Testis (tissue), 2 donors: ENCODE data around the gene ZNF423.

ENCODE experiments used
- POLR2A ChIP-seq: fragments of 450-650 bp; IDR thresholded peaks from one replicate; pipeline ENCODE4 v1.6.1; 2017; ENCODE audit warnings: antibody characterized with exemption, mild to moderate bottlenecking, moderate library complexity
- TF ChIP-seq, protein P1 (sequence below), 3 experiments: fragments of 450-650 bp in 2 of 3; fragments of 200-600 bp in 1 of 3; sonication (generic) in 1 of 3; IDR thresholded peaks; one replicate each; pipeline ENCODE4 v1.5.1; 2016 to 2019; ENCODE audit warnings: antibody characterized with exemption in 3 of 3, mild to moderate bottlenecking in 2 of 3, moderate library complexity in 1 of 3

DNA sequence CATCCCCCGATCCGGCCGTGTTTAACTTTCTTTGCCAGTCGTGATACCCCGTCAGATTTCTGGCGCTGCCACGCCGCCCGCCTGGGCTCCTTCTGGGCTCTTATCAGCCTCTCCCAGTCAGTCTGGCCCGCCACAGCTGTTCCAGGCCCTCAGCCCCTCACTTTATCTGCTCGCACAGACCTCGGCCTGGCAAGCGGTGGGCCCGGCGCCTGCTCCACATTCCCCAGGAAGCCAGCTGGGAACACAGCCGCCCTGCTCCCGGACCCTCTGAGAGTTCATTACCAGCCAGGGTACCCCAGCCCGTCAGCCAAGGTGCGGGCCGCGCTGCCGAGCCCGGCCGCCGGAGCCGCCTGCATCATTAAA, 157.5 kb downstream of the ZNF423 start:
- TF ChIP-seq, protein P1, sequence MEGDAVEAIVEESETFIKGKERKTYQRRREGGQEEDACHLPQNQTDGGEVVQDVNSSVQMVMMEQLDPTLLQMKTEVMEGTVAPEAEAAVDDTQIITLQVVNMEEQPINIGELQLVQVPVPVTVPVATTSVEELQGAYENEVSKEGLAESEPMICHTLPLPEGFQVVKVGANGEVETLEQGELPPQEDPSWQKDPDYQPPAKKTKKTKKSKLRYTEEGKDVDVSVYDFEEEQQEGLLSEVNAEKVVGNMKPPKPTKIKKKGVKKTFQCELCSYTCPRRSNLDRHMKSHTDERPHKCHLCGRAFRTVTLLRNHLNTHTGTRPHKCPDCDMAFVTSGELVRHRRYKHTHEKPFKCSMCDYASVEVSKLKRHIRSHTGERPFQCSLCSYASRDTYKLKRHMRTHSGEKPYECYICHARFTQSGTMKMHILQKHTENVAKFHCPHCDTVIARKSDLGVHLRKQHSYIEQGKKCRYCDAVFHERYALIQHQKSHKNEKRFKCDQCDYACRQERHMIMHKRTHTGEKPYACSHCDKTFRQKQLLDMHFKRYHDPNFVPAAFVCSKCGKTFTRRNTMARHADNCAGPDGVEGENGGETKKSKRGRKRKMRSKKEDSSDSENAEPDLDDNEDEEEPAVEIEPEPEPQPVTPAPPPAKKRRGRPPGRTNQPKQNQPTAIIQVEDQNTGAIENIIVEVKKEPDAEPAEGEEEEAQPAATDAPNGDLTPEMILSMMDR (IDR thresholded peaks at IDR 0.05) = no peak
- no peak for TF ChIP-seq POLR2A
